SK-N-SH (cell line): Measurements from ENCODE around the gene MORC3. TPM values are rescaled to one million over a fixed set of nuclear protein-coding genes. Genes with fewer than 3 reads are reported as not detected.
A peak's percentile ranks its signal among the peaks of the same experiment; 100 is the strongest.

Experiments used
- CTCF ChIA-PET: fragments of 300-600, 350-600 bp; formaldehyde crosslinking; extraction: SDS; loops from one replicate; lab custom pipeline; 2021; lab: Yijun Ruan, JAX
- POLR2A ChIA-PET: fragments of 350-600 bp; sonication (Branson Sonifier 250); formaldehyde crosslinking; extraction: SDS; loops from one replicate; lab custom pipeline; 2020; ENCODE audit warnings: antibody characterized with exemption, inconsistent platforms; lab: Yijun Ruan, JAX
- DNase-seq: peaks from one replicate; pipeline ENCODE4 v3.0.0; 2012
- H2AFZ ChIP-seq: fragments of 200-600 bp; sonication (generic); 2 replicates; pipeline ENCODE4 v1.8.1; 2016; ENCODE audit warnings: antibody characterized with exemption, mild to moderate bottlenecking, low read depth
- H3F3A ChIP-seq: fragments of 200-600 bp; sonication (generic); replicated peaks from 2 replicates; pipeline ENCODE3; 2016; ENCODE audit warnings: antibody characterized with exemption, mild to moderate bottlenecking; ENCODE audit not compliant: insufficient read depth
- H3K27ac ChIP-seq, 2 experiments: fragments of 200-500 bp in 1 of 2; fragments of 200-600 bp in 1 of 2; sonication (Bioruptor generic) in 1 of 2; sonication (generic), shearing (Covaris generic) in 1 of 2; 2 replicates each; pipeline versions ENCODE4 v1.5.1 to v1.6.1; 2014 to 2016; ENCODE audit warnings: low read depth in 2 of 2, inconsistent platforms in 1 of 2, low read length in 1 of 2, mild to moderate bottlenecking in 1 of 2, mixed read lengths in 1 of 2
- H3K27me3 ChIP-seq: fragments of 200-600 bp; sonication (generic), shearing (Covaris generic); 2 replicates; pipeline ENCODE4 v1.6.1; 2016; ENCODE audit warnings: mixed run types; ENCODE audit not compliant: insufficient read depth
- H3K36me3 ChIP-seq, 2 experiments: fragments of 200-500 bp in 1 of 2; fragments of 200-600 bp in 1 of 2; sonication (Bioruptor generic) in 1 of 2; sonication (generic) in 1 of 2; replicated peaks in 1 of 2; 2 replicates each; pipeline versions ENCODE3 to v1.5.1; 2014 to 2016; ENCODE audit warnings: low read length in 1 of 2, mild to moderate bottlenecking in 1 of 2; ENCODE audit not compliant: insufficient read depth in 2 of 2, control insufficient read depth in 1 of 2
- H3K4me1 ChIP-seq, 2 experiments: fragments of 200-500 bp in 1 of 2; fragments of 200-600 bp in 1 of 2; sonication (Bioruptor generic) in 1 of 2; sonication (generic), shearing (Covaris generic) in 1 of 2; 2 replicates each; pipeline versions ENCODE4 v1.5.1 to v1.6.1; 2014 to 2016; ENCODE audit warnings: low read depth in 1 of 2, low read length in 1 of 2, mixed run types in 1 of 2; ENCODE audit not compliant: insufficient read depth in 2 of 2, control insufficient read depth in 1 of 2
- H3K4me2 ChIP-seq: fragments of 200-600 bp; sonication (generic), shearing (Covaris generic); 2 replicates; pipeline ENCODE4 v1.6.1; 2017; ENCODE audit warnings: mixed run types
- H3K4me3 ChIP-seq, 2 experiments: fragments of 200-500 bp in 1 of 2; fragments of 200-600 bp in 1 of 2; sonication (Bioruptor generic) in 1 of 2; sonication (generic), shearing (Covaris generic) in 1 of 2; 2 replicates each; pipeline versions ENCODE4 v1.5.1 to v1.8.1; 2014 to 2016; ENCODE audit warnings: low read depth in 2 of 2, inconsistent platforms in 1 of 2, low read length in 1 of 2, mild to moderate bottlenecking in 1 of 2, mixed read lengths in 1 of 2, moderate library complexity in 1 of 2
- H3K79me2 ChIP-seq: fragments of 200-600 bp; sonication (generic); 2 replicates; pipeline ENCODE4 v1.8.1; 2017; ENCODE audit warnings: mild to moderate bottlenecking; ENCODE audit not compliant: insufficient read depth
- H3K9ac ChIP-seq: fragments of 200-600 bp; sonication (generic); 2 replicates; pipeline ENCODE4 v1.6.1; 2017; ENCODE audit warnings: mixed run types
- H3K9me2 ChIP-seq: fragments of 200-600 bp; sonication (generic); 2 replicates; pipeline ENCODE4 v1.6.1; 2017; ENCODE audit warnings: mixed run types
- H3K9me3 ChIP-seq: fragments of 200-600 bp; sonication (generic); 2 replicates; pipeline ENCODE4 v1.6.1; 2017; ENCODE audit warnings: mixed run types, mild to moderate bottlenecking, moderate library complexity
- H4K20me1 ChIP-seq: fragments of 200-600 bp; sonication (generic); 2 replicates; pipeline ENCODE4 v1.6.1; 2017; ENCODE audit warnings: mild to moderate bottlenecking, mixed run types; ENCODE audit not compliant: insufficient read depth
- CHD2 ChIP-seq: fragments of 150-350 bp; IDR thresholded peaks from 2 replicates; pipeline ENCODE4 v1.6.1; 2018; ENCODE audit warnings: low read length; ENCODE audit not compliant: partially characterized antibody
- ELF1 ChIP-seq: IDR thresholded peaks from 2 replicates; pipeline ENCODE4 v1.4.0; 2012
- EP300 ChIP-seq, 2 experiments: IDR thresholded peaks; 2 replicates each; pipeline versions ENCODE4 v1.4.0 to v1.6.1; 2012; ENCODE audit warnings: borderline replicate concordance in 1 of 2, low read depth in 1 of 2, low read length in 1 of 2
- EZH2phosphoT487 ChIP-seq: fragments of 200-600 bp; sonication (generic); IDR thresholded peaks from 2 replicates; pipeline ENCODE4 v1.6.1; 2017; ENCODE audit warnings: low read depth, mixed run types, mild to moderate bottlenecking, antibody characterized with exemption, moderate library complexity, borderline replicate concordance
- FOXM1 ChIP-seq: IDR thresholded peaks from 2 replicates; pipeline ENCODE4 v1.4.0; 2012; ENCODE audit warnings: low read depth, mild to moderate bottlenecking
- GABPA ChIP-seq: IDR thresholded peaks from 2 replicates; pipeline ENCODE4 v1.4.0; 2012; ENCODE audit warnings: low read depth, mild to moderate bottlenecking
- GATA2 ChIP-seq: sonication (generic); formaldehyde crosslinking; IDR thresholded peaks from 2 replicates; pipeline ENCODE4 v1.5.0; 2020; ENCODE audit warnings: mild to moderate bottlenecking, missing genetic modification reagents
- JUND ChIP-seq: IDR thresholded peaks from 2 replicates; pipeline ENCODE4 v1.4.0; 2012
- MXI1 ChIP-seq: IDR thresholded peaks from 2 replicates; pipeline ENCODE4 v1.6.1; 2012; ENCODE audit warnings: mild to moderate bottlenecking, low read depth, low read length, improper control_type of control experiment
- NFIC ChIP-seq: IDR thresholded peaks from 2 replicates; pipeline ENCODE4 v1.4.0; 2012; ENCODE audit warnings: borderline replicate concordance
- NRF1 ChIP-seq: IDR thresholded peaks from 2 replicates; pipeline ENCODE4 v1.6.1; 2012; ENCODE audit warnings: low read depth, mild to moderate bottlenecking, low read length
- POLR2AphosphoS5 ChIP-seq: IDR thresholded peaks from 2 replicates; pipeline ENCODE4 v1.6.1; 2012; ENCODE audit warnings: low read depth, low read length
- RAD21 ChIP-seq: IDR thresholded peaks from 2 replicates; pipeline ENCODE4 v1.6.1; 2012; ENCODE audit warnings: mild to moderate bottlenecking, low read length
- RCOR1 ChIP-seq: fragments of 150-350 bp; IDR thresholded peaks from 2 replicates; pipeline ENCODE4 v1.6.1; 2017; ENCODE audit warnings: antibody characterized with exemption, low read length
- REST ChIP-seq: IDR thresholded peaks from 2 replicates; pipeline ENCODE4 v1.6.1; 2012; ENCODE audit warnings: mild to moderate bottlenecking, low read depth, low read length, moderate library complexity
- RXRA ChIP-seq: IDR thresholded peaks from 2 replicates; pipeline ENCODE4 v1.4.0; 2012; ENCODE audit warnings: low read depth, mild to moderate bottlenecking, borderline replicate concordance
- SIN3A ChIP-seq: IDR thresholded peaks from 2 replicates; pipeline ENCODE4 v1.6.1; 2012; ENCODE audit warnings: low read depth, mild to moderate bottlenecking, low read length, moderate library complexity, borderline replicate concordance
- SMC3 ChIP-seq: IDR thresholded peaks from 2 replicates; pipeline ENCODE4 v1.6.1; 2012; ENCODE audit warnings: low read depth, low read length, improper control_type of control experiment
- TAF1 ChIP-seq: IDR thresholded peaks from 2 replicates; pipeline ENCODE4 v1.6.1; 2012; ENCODE audit warnings: low read depth, mild to moderate bottlenecking, low read length, moderate library complexity, borderline replicate concordance
- TCF12 ChIP-seq: IDR thresholded peaks from 2 replicates; pipeline ENCODE4 v1.4.0; 2012
- USF1 ChIP-seq: IDR thresholded peaks from 2 replicates; pipeline ENCODE4 v1.4.0; 2012; ENCODE audit warnings: low read depth, borderline replicate concordance
- WGBS: methylation state at CpG from one replicate; pipeline ENCODE4 v1.1.6; 2017; ENCODE audit warnings: low lambda C conversion rate; 5-methylcytosine and 5-hydroxymethylcytosine counted together
- polyA plus RNA-seq, 3 experiments: library from polyadenylated mRNA; depleted of rRNA; stranded (reverse); fragments of >200 nt; gene quantifications; 2 replicates each; pipeline ENCODE4 v1.2.3, GENCODE V29; 2012
- TF ChIP-seq, protein P1 (sequence below): IDR thresholded peaks from 2 replicates; pipeline ENCODE4 v1.4.0; 2012; ENCODE audit warnings: low read depth
- TF ChIP-seq, protein P2 (sequence below): IDR thresholded peaks from 2 replicates; pipeline ENCODE4; 2012
- TF ChIP-seq, protein P3 (sequence below): fragments of 200-600 bp; sonication (generic); IDR thresholded peaks from 2 replicates; pipeline ENCODE4 v1.6.1; 2017; ENCODE audit warnings: antibody characterized with exemption, mild to moderate bottlenecking, moderate library complexity

MORC3 gene
- 8.2 and 10.7 TPM in 2 replicates for polyA plus RNA-seq (2012; rRNA removed)
- 11.2 and 13.3 TPM in 2 replicates for polyA plus RNA-seq (2012; cell fraction: cytosol; rRNA removed)
- polyA plus RNA-seq (2012; cell fraction: nucleus; rRNA removed) = 8.4 and 19.6 TPM in 2 replicates

DNA sequence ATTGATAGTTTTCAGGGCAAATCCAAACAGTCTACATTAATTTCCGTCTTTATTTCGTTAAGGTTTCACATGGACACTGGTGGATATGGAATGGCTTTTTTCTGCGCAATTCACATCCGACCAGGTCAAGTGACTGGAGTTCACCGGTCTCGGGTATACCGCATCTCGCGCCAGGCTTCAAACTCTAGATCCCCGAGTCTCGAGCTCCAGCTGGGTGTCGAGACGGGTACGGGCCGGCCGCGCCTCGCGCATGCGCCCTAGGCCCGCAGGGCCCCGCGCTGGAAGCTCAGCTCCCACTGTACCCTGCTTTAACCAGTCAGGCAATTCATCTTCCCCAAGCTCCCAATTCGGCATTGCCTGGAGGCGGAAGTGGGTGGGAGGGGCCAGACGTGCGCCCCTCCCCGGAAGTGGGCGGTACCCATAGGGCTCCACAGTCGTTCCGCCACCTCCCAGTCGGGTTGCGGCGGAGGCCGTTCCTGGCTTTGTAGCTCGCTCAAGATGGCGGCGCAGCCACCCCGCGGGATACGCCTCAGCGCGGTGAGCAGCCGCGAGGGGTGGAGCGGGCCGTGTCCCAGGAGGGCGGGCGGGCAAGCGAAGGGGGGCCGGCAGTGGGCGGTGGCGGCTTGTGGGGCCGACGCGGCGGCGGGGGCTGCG, at the start of gene MORC3:
Gene MORC3, plus strand, starts transcription at position 431 of the 654 bp plus-strand sequence. Its CDS starts 68 bp downstream, at position 499.
- Histone ChIP-seq H3K27ac (peak within 1 kb of the TSS; percentile 85 to 91), H3K9ac (peak within 1 kb of the TSS; percentile 87), H3K4me2 (peak within 1 kb of the TSS; percentile 95), H3K9me2 (no peaks in the 10 kb centered on the region), H2AFZ (peak within 1 kb of the TSS; percentile 72), H3K27me3 (no peaks in the 10 kb centered on the region), H3K9me3 (no peaks in the 10 kb centered on the region), H3F3A (peaks cover 19% of the 10 kb centered on the region), H3K36me3 (peaks cover 1 to 3% of the 10 kb centered on the region in 2 experiments), H3K4me3 (peak within 1 kb of the TSS; percentile 65 to 80), H3K79me2 (peaks cover 43% of the 10 kb centered on the region), H3K4me1 (peaks cover 0 to 6% of the 10 kb centered on the region in 2 experiments; a peak in 3 of 4 replicates), H4K20me1 (peaks cover 38% of the 10 kb centered on the region)
- peak; percentile 98 for DNase-seq
- CTCF ChIA-PET = interaction anchor here (1.9 to 2.6 kb wide), 2 partner anchors 59 to 179 kb away, joined by 7 to 14 read pairs; no protein-coding TSS in a partner anchor
- under 1% methylated on average over 39 of the region's 59 CpGs for WGBS
- POLR2A ChIA-PET = interaction anchor here (0.6 to 1.5 kb wide), 5 partner anchors 11 to 260 kb away, joined by 3 to 5 read pairs (median 4); no protein-coding TSS in a partner anchor
- TF ChIP-seq RAD21 (no peak), REST (peak; percentile 10; the same call in 1 of the 2 replicates), FOXM1 (no peak), MXI1 (peak; percentile 2; the same call in 1 of the 2 replicates), JUND (no peak; the same call in 1 of the 2 replicates), ELF1 (peak; percentile 81), NRF1 (peak; percentile 82), TAF1 (peak; percentile 96), EZH2phosphoT487 (no peak), CHD2 (peak; percentile 67), GABPA (peak; percentile 84), EP300 (IDR thresholded peaks at IDR 0.05; ENCODE audit: borderline replicate concordance in 1 of 2, low read depth in 1 of 2, low read length in 1 of 2) (no peak), POLR2AphosphoS5 (peak; percentile 92), USF1 (no peak), RCOR1 (peak; percentile 25; the same call in 1 of the 2 replicates), RXRA (no peak), SIN3A (peak; percentile 47; the same call in 1 of the 2 replicates), TCF12 (no peak), GATA2 (CRISPR knock-in tag) (0 out of 2 replicates have a peak, but pooled peaks have one; percentile 3), SMC3 (no peak), NFIC (no peak)
- TF ChIP-seq, protein P1, sequence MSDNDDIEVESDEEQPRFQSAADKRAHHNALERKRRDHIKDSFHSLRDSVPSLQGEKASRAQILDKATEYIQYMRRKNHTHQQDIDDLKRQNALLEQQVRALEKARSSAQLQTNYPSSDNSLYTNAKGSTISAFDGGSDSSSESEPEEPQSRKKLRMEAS = peak; percentile 91
- TF ChIP-seq, protein P2, sequence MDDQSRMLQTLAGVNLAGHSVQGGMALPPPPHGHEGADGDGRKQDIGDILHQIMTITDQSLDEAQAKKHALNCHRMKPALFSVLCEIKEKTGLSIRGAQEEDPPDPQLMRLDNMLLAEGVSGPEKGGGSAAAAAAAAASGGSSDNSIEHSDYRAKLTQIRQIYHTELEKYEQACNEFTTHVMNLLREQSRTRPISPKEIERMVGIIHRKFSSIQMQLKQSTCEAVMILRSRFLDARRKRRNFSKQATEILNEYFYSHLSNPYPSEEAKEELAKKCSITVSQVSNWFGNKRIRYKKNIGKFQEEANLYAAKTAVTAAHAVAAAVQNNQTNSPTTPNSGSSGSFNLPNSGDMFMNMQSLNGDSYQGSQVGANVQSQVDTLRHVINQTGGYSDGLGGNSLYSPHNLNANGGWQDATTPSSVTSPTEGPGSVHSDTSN = peak; percentile 92
- TF ChIP-seq, protein P3, sequence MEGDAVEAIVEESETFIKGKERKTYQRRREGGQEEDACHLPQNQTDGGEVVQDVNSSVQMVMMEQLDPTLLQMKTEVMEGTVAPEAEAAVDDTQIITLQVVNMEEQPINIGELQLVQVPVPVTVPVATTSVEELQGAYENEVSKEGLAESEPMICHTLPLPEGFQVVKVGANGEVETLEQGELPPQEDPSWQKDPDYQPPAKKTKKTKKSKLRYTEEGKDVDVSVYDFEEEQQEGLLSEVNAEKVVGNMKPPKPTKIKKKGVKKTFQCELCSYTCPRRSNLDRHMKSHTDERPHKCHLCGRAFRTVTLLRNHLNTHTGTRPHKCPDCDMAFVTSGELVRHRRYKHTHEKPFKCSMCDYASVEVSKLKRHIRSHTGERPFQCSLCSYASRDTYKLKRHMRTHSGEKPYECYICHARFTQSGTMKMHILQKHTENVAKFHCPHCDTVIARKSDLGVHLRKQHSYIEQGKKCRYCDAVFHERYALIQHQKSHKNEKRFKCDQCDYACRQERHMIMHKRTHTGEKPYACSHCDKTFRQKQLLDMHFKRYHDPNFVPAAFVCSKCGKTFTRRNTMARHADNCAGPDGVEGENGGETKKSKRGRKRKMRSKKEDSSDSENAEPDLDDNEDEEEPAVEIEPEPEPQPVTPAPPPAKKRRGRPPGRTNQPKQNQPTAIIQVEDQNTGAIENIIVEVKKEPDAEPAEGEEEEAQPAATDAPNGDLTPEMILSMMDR = no peak
